Measurements from ENCODE around the gene TOM1L2.

Gene TOM1L2

DNA sequence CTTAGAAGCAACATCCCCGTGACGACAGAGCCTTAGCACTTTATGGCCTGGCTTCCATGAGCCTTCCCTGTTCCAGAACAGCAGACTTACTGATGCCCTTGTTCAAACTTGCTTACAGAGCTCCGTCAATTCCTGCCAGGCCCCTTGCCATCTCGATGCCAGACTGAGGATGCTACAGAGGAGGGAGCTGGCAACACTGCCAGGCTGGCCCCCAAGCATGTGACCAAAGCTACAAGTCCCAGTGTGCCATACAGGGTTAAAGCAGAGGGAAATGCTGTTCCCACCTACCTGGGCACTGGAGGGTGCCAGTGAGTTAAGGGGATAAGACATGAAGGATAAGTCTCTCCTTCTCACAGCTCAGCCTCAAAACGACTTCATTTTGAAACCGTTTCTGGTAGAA lies 102.0 kb downstream of the TOM1L2 start:
- DNase-seq (ENCODE audit: insufficient read length, low spot score): no peak
- no peak for TF ChIP-seq SPI1 (IDR thresholded peaks at IDR 0.05; ENCODE audit: low read depth, low read length)
- no peak for TF ChIP-seq POLR2A (IDR thresholded peaks at IDR 0.05; ENCODE audit: low read depth, low read length)
- TF ChIP-seq PAX5 (IDR thresholded peaks at IDR 0.05; ENCODE audit: insufficient read depth, low read length, severe bottlenecking): no peak
- no peak for TF ChIP-seq TAF1 (IDR thresholded peaks at IDR 0.05; ENCODE audit: low read depth, low read length)
- TF ChIP-seq POLR2AphosphoS5 (IDR thresholded peaks at IDR 0.05; ENCODE audit: low read depth, low read length): no peak
- no peak for TF ChIP-seq POU2F2 (IDR thresholded peaks at IDR 0.05; ENCODE audit: low read depth, low read length)
- peak; percentile 71 for FAIRE-seq

DNA sequence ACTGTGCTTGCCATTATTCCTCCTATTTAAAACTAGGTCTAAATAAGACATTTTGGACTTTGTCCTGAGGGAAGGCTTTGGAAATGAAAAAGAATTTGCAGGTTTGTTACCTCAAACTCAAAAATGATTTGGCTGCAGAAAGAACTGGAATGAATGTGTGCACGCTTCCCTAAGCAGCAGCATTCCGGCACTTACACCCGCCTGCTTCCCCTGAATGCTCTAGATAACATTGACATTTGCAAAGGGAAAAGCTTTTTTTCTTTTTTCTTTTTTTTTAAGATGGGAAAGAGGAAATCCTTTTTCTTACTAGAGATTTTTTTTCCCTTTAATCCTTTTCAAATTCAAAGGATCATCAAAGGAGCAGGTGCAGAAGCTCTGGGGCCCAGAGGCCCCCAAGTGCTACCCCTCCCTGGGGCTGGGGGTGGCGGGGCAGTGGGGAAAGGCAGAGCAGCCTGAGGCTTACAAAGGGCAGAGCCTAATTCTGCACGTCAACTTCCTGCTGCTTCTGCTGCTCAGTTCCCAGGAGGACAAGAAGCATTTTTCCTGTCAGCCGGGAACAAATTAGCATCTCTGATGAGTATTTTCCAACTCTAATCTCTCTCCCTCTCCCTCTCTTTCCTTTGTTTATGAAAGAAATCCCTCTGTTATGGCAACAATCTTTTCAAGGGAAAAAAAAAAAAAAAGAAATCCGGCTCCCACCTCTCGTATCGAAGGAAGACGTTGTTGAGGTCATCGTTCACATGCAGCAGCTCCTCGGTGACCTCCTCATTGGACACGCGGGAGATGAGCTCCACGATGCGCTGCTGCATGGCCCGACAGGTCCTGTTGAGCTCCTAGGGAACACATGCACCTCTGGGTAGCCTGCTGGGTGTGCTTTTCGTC lies 103.3 kb downstream of the TOM1L2 start:
- FAIRE-seq (no peak), DNase-seq (ENCODE audit: insufficient read length, low spot score) (no peak)
- TF ChIP-seq SPI1 (IDR thresholded peaks at IDR 0.05; ENCODE audit: low read depth, low read length): no peak
- no peak for TF ChIP-seq TAF1 (IDR thresholded peaks at IDR 0.05; ENCODE audit: low read depth, low read length)

DNA sequence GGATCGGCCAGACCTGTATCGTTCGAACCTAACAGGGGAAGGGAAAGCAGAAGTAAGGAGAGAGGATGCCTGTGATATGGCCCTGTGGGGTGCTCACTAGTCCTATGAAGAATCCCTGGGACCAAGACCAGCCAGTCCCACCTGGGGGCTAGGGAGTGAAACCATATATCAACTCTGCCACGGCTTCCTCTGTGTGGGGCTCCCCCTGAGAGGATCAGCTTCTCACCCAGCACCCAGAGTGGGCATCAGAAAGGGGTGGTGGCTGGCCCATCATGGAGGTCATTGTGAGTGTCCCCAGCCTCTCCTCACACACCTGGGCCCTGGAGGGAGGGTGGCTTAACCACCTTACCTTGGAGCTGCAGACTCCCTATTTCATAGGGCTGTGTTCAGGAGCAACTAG lies 105.3 kb downstream of the TOM1L2 start:
- DNase-seq (ENCODE audit: insufficient read length, low spot score) (no peak), FAIRE-seq (no peak)
- TF ChIP-seq POLR2A (IDR thresholded peaks at IDR 0.05; ENCODE audit: low read depth, low read length): no peak
- TF ChIP-seq TAF1 (IDR thresholded peaks at IDR 0.05; ENCODE audit: low read depth, low read length): no peak
- TF ChIP-seq POLR2AphosphoS5 (IDR thresholded peaks at IDR 0.05; ENCODE audit: low read depth, low read length): no peak
- TF ChIP-seq SPI1 (IDR thresholded peaks at IDR 0.05; ENCODE audit: low read depth, low read length): no peak
- no peak for TF ChIP-seq PAX5 (IDR thresholded peaks at IDR 0.05; ENCODE audit: insufficient read depth, low read length, severe bottlenecking)
- no peak for TF ChIP-seq POU2F2 (IDR thresholded peaks at IDR 0.05; ENCODE audit: low read depth, low read length)

DNA sequence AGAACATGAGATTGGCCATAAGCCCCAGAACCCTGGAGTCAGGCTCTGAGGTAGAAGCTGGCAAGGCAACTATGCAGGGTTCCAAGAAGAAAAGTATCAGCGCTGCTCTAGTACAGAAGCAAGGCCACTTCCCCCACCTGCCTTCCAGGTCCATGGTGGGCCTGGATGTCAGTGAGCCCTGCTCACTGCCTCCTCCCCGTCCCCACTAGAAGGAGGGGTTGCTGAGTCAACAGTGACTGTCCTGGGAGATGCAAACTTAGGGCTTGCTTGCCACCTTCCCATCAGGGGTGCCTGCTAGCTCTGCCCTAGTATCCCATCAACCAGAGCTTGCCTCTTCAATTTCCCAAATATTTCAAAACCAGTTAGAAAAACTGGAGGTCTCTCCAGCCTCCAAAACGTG lies 105.8 kb downstream of the TOM1L2 start:
- FAIRE-seq: no peak
- TF ChIP-seq PAX5 (IDR thresholded peaks at IDR 0.05; ENCODE audit: insufficient read depth, low read length, severe bottlenecking): no peak
- no peak for TF ChIP-seq POU2F2 (IDR thresholded peaks at IDR 0.05; ENCODE audit: low read depth, low read length)
- TF ChIP-seq TAF1 (IDR thresholded peaks at IDR 0.05; ENCODE audit: low read depth, low read length): no peak
- TF ChIP-seq POLR2A (IDR thresholded peaks at IDR 0.05; ENCODE audit: low read depth, low read length): no peak
- TF ChIP-seq POLR2AphosphoS5 (IDR thresholded peaks at IDR 0.05; ENCODE audit: low read depth, low read length): no peak
- TF ChIP-seq SPI1 (IDR thresholded peaks at IDR 0.05; ENCODE audit: low read depth, low read length): no peak
- no peak for DNase-seq (ENCODE audit: insufficient read length, low spot score)

DNA sequence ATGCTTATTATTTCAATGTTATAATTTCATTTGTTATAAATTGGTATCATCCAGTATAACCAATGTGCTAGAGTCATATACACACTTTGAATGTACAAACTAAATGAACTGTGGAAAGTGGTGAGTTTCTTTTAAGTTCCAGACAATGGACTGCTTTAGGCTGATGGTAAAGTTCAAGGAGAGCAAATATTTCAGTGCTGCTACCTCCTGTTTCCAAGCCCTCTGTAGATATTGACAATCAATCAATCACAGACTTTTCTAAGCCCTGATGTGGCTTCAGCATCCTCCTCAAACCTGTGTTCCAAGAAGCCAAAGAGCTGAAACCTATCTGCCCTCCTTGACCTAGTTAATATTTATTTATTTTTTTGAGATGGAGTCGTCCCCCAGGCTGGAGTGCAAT lies 107.2 kb downstream of the TOM1L2 start:
- no peak for DNase-seq (ENCODE audit: insufficient read length, low spot score)
- FAIRE-seq: no peak
- no peak for TF ChIP-seq POLR2A (IDR thresholded peaks at IDR 0.05; ENCODE audit: low read depth, low read length)
- no peak for TF ChIP-seq POLR2AphosphoS5 (IDR thresholded peaks at IDR 0.05; ENCODE audit: low read depth, low read length)
- TF ChIP-seq POU2F2 (IDR thresholded peaks at IDR 0.05; ENCODE audit: low read depth, low read length): no peak
- TF ChIP-seq PAX5 (IDR thresholded peaks at IDR 0.05; ENCODE audit: insufficient read depth, low read length, severe bottlenecking): no peak
- TF ChIP-seq SPI1 (IDR thresholded peaks at IDR 0.05; ENCODE audit: low read depth, low read length): no peak
- no peak for TF ChIP-seq TAF1 (IDR thresholded peaks at IDR 0.05; ENCODE audit: low read depth, low read length)

DNA sequence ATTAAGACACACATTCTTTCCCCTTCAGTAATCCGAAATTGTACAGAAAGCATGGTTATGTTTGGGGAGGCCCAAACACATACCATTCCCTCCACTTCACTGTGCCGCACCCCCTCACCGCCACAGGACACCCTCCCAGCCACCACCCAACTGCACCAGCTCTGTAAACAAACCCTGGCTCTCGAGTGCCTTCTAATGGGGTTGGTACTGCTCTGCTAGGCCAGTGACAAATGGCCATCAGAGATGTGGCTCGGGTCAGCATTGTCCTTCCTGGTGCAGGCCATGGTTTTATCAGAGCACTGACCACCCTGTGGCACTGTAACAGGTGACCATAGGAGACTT lies 111.5 kb downstream of the TOM1L2 start:
- DNase-seq (ENCODE audit: insufficient read length, low spot score) (no peak), FAIRE-seq (no peak)
- no peak for TF ChIP-seq PAX5 (IDR thresholded peaks at IDR 0.05; ENCODE audit: insufficient read depth, low read length, severe bottlenecking)
- TF ChIP-seq POLR2AphosphoS5 (IDR thresholded peaks at IDR 0.05; ENCODE audit: low read depth, low read length): no peak
- no peak for TF ChIP-seq TAF1 (IDR thresholded peaks at IDR 0.05; ENCODE audit: low read depth, low read length)
- TF ChIP-seq POLR2A (IDR thresholded peaks at IDR 0.05; ENCODE audit: low read depth, low read length): no peak
- TF ChIP-seq POU2F2 (IDR thresholded peaks at IDR 0.05; ENCODE audit: low read depth, low read length): no peak
- TF ChIP-seq SPI1 (IDR thresholded peaks at IDR 0.05; ENCODE audit: low read depth, low read length): no peak

DNA sequence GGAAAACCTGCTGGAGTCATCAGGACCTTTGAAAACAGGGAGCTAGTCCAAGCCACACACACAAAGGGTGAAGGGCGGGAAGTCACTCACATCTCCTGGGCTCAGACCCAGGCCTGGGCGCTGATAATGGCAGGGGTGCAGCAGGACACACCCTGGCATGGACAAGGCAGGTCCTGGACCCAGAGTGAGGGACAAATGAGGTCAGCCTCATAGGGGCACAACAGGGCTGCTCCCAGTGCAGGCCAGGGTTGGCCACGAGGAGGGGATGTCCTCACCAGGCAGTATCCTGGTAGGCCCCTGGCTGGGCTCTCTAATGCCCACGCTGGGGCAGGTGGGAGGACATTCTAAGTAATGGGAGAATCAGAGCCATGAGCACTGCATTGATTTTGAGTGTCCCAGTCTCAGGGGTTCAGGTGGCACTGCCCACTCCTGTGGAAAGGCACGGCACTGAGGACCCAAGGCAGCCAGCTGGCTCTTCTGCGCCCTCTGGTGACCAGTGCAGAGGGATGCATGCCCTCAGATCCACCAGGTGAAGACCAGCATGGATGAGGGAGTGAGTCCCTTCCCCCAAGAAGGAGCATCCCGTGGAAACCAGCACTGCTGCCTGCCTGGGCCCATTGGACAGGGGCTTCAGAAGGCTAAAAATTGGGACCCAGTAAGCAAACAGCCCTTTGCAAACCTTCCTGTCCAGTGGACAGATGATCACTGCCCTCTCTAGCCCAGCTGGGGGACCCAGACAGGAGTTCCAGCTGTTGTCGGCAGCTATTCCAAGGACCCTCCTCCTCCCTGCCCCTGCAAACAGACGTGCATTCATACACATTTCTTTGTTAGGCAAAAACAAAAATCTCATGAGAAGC lies 112.1 kb downstream of the TOM1L2 start:
- FAIRE-seq (peak; percentile 95), DNase-seq (ENCODE audit: insufficient read length, low spot score) (peak; percentile 79)
- TF ChIP-seq TAF1 (IDR thresholded peaks at IDR 0.05; ENCODE audit: low read depth, low read length): no peak
- no peak for TF ChIP-seq POLR2AphosphoS5 (IDR thresholded peaks at IDR 0.05; ENCODE audit: low read depth, low read length)

DNA sequence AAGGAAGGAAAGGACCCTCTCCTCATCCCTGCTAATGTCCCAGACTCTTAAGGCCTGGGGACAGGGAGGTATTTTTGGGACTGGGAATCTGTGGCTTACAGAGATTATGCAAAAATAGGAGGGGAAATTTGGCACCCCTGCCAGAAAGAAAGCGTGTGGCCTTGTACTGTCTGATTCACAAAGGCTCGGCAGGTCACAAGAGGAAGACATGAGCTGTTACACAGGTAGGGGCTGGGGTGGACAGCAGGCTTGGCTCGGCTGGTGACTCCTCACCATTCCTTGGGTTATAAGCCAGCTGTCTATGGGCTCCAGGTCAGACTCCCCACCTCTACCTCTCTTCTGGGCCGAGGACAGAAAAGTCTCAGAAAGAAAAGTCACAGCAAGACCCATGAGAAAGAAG lies 114.7 kb downstream of the TOM1L2 start:
- no peak for DNase-seq (ENCODE audit: insufficient read length, low spot score)
- no peak for TF ChIP-seq SPI1 (IDR thresholded peaks at IDR 0.05; ENCODE audit: low read depth, low read length)
- TF ChIP-seq POU2F2 (IDR thresholded peaks at IDR 0.05; ENCODE audit: low read depth, low read length): no peak
- TF ChIP-seq TAF1 (IDR thresholded peaks at IDR 0.05; ENCODE audit: low read depth, low read length): no peak
- TF ChIP-seq POLR2A (IDR thresholded peaks at IDR 0.05; ENCODE audit: low read depth, low read length): no peak
- no peak for TF ChIP-seq PAX5 (IDR thresholded peaks at IDR 0.05; ENCODE audit: insufficient read depth, low read length, severe bottlenecking)
- TF ChIP-seq POLR2AphosphoS5 (IDR thresholded peaks at IDR 0.05; ENCODE audit: low read depth, low read length): no peak
- no peak for FAIRE-seq

DNA sequence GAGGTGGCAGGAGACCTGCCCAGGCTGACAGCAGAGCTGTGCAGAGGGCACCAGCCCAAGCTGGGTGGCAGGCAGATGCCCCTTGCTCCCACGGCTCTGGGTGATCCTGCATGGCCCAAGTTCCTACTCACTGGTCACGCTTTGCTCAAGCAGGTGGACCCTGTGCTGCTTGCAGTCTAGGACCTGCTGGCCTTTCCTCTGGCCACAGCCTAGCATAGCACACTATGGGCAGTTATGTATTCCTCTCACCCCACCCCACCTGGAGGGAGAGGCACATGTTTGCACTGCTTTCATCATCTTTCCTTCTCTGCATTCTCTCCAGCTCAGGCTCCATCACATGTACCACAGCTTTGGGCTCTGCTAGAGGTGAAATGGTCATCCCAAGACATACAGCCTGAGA lies 115.8 kb downstream of the TOM1L2 start:
- DNase-seq (ENCODE audit: insufficient read length, low spot score): no peak
- TF ChIP-seq PAX5 (IDR thresholded peaks at IDR 0.05; ENCODE audit: insufficient read depth, low read length, severe bottlenecking): no peak
- TF ChIP-seq SPI1 (IDR thresholded peaks at IDR 0.05; ENCODE audit: low read depth, low read length): no peak
- TF ChIP-seq POU2F2 (IDR thresholded peaks at IDR 0.05; ENCODE audit: low read depth, low read length): no peak
- TF ChIP-seq POLR2AphosphoS5 (IDR thresholded peaks at IDR 0.05; ENCODE audit: low read depth, low read length): no peak
- no peak for TF ChIP-seq POLR2A (IDR thresholded peaks at IDR 0.05; ENCODE audit: low read depth, low read length)
- no peak for TF ChIP-seq TAF1 (IDR thresholded peaks at IDR 0.05; ENCODE audit: low read depth, low read length)
- no peak for FAIRE-seq

Data from GM12891 (cell line).